MM.1S (cell line): ENCODE measurements around the gene TTC9.

Experiments
- EZH2 ChIP-seq: fragments of 300-600 bp; sonication (generic); optimal IDR thresholded peaks from 2 replicates; pipeline ENCODE3; 2017; ENCODE audit warnings: low read depth, mild to moderate bottlenecking, antibody characterized with exemption, low read length, mixed read lengths
- TF ChIP-seq, protein P1 (sequence below): fragments of 300-600 bp; sonication (generic); IDR thresholded peaks from 2 replicates; pipeline ENCODE4 v1.5.1; 2016; ENCODE audit warnings: antibody characterized with exemption, low read length, mixed read lengths

DNA sequence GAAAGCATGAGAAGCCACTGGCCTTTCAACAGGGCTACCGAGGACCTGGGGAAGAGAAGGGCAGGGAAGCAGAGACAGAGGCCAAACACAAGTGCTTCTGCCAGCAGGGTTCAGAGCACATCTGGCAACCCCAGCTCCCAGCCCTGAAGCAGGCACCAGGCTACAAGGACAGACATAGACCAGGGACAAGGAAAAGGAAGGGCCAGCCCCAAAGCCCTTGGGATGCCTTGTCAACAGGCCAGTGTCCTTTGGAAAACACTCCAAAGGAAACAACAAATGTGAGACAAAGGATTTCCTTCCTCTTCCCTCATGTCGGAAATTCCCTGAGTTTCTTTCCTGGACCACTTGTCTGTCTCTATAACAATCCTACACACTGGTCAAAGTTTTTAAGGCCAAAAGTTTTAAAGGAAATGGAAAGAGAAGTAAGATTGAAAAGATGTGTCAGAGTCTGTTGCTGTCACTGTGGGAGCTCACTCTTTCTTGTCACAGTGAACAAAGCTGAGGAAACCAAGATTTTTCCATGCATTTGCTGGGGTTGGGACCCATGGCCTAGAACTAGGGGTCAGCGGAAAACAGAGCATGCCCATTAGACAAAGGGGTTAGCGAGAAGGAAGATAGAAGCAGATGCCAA, 59.4 kb downstream of the TTC9 start:
- TF ChIP-seq, protein P1, sequence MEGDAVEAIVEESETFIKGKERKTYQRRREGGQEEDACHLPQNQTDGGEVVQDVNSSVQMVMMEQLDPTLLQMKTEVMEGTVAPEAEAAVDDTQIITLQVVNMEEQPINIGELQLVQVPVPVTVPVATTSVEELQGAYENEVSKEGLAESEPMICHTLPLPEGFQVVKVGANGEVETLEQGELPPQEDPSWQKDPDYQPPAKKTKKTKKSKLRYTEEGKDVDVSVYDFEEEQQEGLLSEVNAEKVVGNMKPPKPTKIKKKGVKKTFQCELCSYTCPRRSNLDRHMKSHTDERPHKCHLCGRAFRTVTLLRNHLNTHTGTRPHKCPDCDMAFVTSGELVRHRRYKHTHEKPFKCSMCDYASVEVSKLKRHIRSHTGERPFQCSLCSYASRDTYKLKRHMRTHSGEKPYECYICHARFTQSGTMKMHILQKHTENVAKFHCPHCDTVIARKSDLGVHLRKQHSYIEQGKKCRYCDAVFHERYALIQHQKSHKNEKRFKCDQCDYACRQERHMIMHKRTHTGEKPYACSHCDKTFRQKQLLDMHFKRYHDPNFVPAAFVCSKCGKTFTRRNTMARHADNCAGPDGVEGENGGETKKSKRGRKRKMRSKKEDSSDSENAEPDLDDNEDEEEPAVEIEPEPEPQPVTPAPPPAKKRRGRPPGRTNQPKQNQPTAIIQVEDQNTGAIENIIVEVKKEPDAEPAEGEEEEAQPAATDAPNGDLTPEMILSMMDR, result no peak
- TF ChIP-seq EZH2, result no peak
